HG03280 (cell line): ENCODE data around the gene HABP2.

Experiments
- ATAC-seq: cut with Tn5 transposase; IDR thresholded peaks from one replicate; pipeline ENCODE4 v1.9.1; 2021; ENCODE audit warnings: mild to moderate bottlenecking, moderate library complexity; ENCODE audit not compliant: unreplicated experiment

HABP2 gene

DNA sequence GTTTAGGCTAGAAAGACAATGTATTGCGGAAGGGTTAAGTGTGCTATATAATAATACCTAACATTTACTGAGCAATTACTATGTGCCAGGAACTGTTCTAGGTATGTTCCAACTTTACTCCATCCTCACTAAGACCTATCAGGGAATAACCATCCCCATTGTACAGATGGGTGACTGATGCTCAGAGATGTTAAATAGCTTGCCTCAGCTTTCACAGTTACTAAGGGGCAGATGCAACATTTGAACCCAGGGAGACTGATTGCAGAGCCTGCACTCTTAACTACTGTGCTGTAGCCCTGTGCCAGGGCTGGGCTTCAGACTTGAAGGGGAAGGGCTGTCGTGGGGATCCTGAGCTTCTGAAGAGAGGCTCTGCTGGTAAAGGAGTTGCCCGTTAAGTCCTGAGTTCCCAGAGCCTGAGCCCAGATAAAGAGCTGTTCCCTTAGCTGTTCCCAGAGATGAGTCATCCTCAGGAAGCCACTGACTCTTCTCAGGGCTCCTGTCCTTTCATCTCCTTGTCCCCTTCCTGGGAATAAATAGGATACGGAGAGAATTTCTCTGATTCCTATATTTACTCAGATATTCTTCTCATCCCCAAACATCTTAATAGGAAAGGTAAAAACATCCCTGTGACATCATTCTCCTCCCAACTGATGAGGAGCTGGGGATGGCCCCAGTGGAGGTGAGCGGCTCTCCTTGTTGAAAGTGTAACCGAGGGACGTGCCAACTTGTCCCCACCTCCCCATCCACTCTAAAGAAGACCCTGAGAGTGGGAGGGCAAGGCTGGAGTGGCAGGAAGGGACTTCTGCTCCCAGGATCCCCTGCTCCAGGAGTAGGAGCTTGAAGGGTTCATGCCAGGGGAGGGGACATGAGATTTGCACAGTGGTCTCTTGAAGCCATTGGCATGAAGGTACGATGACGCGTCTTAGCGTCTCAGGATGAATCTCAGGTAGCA lies 28.0 kb upstream of the HABP2 start:
- no peak for ATAC-seq

DNA sequence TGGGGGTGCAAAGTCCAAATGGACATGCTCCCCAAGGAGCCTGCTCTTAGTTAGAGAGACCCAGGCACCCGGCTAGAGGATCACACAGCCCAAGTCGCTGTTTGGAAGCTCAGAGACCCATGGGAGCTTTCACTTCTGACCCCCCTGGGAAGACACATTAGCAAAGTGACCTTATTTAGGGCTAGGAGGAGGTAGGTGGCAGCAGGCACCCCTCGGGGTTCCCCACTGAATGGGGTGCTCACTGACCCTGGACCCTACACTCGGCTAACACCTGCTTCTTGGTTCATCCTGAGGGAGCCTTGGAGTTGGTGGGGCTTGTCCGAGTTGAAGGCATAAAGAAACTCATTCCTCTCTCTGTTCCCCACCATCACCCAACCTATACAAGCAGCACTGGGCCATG lies 27.1 kb upstream of the HABP2 start:
- ATAC-seq: no peak

DNA sequence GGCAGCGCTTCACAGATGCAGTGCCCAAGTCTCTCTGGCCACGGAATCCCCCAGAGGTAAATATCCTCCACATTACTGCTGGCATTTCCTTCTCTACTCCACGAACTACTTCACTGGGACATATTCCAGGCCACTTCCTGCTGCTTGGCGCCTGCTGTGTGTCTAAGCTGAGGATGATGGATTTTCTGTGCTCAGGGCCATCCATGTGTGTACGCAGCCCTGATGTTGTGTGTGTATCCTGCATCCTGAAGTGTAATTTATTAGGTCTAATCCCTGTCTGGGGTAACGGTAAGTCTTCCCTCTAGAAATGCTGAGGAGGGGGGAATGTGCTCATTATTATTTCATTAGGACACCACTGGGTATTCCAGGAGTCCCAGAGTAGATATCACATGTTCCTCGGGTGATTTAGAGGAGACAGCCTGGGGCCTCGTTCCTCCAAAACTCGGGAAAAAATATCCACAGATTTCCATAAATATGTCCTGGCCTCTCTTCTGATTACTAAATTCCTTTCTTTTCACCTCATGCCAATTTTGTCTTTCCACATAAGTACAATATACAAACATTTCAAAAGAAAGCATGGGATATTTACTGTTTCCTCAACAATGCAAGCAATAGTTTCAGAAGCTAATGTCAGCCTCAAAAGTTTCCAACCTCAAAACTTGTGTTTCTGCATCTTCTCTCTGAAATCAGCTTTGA lies 25.5 kb upstream of the HABP2 start:
- no peak for ATAC-seq

DNA sequence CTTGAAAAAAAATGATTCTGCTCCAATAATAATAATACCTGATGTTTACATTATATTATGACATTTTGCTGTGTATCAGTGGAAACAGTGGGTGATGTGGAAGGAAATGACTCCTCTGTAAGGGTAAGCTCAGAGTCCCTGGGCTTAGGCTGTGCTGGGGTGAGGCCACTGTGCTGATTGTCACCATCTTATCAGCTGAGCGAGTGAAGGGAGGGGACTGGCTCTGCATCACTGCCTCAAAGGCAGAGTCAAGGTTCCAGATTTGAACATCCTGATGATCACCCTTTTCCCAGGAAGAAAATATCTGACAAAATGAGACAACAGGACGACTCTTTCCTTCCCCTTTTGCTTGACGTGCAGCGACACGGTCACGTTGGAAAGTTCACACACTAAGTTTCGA lies 24.0 kb upstream of the HABP2 start:
- ATAC-seq: no peak

DNA sequence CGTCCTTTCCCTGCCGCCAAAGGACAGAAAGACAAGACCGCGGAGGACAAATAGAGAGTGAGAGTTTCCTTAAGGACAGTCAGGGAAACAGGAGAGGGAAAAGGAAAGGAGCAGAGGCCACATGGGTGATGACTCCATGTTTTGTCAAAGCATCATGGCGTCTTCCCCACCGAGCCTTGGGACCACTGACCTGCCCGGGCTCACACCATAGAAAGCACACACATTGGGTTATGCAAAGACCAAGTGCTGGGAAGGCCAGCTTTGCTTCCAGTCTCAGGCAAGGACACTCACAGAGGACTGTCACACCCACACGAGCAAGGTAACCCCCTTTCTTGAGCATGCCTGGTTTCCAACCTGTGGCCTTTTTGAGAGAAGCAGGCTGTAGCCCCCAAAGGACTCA lies 23.3 kb upstream of the HABP2 start:
- no peak for ATAC-seq

DNA sequence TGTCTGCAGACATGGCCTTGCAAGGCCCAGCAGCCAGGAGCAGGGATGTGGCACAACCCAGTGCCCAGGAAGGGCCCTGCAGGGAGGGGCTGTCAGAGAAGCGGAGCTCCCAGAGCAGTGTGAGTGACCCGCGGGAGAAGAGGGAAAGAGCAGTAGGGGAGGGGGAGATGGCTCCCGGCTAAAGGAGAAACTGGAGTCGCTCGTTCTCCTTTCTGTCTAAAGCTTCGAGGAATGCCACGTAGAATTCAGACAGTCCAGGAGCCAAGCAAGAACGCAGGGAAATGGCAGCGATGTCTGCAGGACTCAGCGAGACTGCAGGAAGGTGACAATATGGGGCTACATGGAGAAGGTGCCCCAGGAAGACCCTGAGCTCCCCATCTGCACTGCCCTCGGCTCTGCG lies 22.4 kb upstream of the HABP2 start:
- no peak for ATAC-seq

DNA sequence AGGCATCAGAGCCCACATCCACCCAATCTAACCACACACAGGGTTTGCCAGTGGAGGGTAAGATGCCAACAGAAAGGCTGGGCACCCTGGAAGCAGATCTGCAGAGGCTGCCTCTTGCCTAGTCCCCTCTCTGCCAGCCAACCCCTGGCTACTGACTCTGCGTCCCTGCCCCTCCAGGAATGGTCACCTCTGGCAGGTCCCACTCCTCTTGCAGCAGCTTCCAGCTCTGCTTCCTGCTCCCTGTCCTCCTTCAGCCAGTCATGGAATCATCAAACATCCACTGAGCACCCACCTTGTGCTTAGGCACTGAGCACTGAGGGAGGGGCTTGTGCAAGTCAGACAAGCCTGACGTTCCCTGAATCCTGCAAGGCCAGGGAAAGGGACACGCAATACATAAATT lies 20.1 kb upstream of the HABP2 start:
- ATAC-seq: no peak

DNA sequence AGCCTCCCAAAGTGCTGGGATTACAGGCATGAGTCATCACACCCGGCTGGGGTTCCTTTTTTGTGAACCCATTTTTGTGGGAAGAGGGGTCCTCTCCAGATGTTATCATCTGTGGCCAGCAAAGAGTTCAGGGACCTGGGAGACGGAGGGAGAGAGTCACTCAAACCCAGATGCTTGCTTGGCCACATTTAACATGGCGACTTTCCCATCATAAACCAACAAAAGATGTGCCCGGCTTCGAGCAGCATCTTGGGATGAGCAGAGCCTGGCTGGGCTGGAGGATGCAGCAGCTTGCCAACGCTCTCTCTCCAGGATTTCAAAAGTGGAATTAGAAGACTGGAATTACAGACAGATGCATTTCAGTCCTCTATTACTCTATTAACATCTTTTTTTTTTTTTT lies 19.1 kb upstream of the HABP2 start:
- no peak for ATAC-seq

DNA sequence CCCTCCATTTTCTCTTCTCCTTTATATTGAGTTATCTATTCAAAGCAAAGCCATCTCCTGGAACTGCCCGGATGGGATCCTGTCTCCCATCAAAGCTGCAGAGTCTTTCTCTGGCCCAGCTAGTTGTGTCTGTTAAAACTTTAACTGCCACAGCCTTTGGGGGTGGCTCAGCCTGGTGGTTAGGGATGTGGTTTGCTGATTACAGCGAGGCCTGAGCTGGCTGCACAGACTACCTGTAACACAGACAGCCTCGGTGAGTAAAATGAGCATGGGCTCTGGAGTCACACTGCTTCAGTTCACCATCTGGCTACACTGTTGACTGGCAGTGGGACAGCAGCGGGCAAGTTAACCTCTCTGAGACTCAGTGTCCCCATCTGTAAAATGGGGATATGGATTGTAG lies 18.4 kb upstream of the HABP2 start:
- ATAC-seq: no peak

DNA sequence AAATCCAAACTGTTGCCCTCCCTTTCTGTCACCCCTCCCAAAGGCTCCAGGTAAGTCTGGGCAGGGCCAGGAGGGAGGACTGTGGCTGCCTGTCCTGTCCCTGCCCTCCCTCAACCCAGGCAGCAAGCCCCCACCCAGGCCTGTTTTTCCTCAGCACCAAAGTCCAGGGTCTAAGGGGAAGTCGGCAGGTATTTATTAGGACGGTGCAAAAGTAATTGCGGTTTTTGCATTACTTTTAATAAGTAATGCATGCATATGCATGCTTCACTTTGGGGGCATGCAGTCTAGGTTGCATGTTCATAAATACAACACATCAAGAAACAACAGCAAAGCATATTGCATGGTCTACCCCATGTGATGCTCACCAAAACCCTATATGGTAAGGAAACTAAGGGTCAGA lies 15.2 kb upstream of the HABP2 start:
- no peak for ATAC-seq

DNA sequence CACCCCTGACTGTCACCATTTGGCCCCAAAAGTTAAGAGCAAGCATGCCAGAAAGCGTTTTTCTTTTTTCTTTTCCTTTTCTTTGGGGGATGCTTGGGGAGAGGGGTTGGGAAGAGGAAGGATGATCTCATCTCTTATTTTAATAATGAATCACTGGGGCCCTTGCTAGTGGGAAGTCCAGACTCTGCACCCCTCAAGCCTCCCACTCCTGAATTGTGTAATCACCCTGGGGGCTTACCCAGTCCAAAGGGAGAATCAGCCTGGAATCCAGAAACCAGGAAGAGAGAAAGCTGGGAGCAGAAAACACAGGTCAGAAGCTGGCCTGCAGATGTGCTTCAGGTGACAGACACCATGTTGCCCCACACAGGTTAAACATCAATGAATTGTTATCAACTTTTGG lies 14.7 kb upstream of the HABP2 start:
- ATAC-seq: no peak

DNA sequence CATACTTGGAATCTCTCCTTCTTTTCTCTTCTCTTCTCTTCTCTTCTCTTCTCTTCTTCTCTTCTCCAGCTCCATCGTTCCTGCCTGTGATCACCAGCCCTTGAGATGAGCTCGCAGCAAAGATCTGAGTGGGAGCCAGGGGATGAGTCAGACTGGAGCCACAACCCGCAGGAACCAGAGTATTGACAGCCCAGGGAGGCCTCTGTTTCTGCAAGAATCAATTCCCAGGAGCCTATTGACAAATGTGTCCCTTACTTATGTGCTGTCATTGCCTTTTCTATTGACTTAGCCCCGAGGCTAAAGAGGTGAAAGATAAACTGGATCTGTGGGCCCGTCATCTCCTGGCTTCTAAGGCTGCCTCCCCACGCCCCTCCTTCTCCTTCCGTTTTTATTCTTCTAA lies 13.1 kb upstream of the HABP2 start:
- ATAC-seq: no peak

DNA sequence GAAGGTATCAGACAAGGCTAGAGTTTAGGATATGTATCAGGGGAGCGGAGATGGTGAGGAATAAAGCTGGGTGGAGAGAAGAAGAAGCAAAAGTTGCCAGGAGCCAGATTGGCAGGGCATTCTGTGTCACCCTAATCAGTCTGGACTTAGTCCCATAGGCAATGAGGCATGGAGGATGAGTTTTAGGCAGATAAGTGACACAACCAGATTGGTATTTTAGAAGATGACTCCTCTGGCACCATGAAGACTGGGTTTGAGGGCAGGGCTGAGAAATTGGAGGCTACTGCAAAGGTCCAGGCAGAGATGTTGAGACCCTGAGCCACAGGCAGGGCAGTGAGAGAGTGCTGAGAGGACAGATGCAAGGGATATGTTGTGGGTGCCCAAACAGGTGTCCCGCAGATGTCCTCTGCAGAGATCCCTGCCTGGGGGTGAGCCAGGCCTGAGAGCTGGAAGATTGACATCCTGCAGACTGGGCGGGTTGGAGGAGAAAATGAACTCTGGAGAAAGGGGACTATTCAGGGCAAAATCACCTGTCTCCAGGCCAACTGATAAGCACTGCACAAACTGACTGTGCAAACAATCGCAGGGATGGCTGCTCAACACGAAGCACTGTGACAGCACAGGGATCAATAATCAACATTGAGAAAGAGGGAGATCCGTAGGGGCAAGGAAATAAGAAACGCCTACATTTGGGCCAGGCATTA lies 11.9 kb upstream of the HABP2 start:
- ATAC-seq: no peak

DNA sequence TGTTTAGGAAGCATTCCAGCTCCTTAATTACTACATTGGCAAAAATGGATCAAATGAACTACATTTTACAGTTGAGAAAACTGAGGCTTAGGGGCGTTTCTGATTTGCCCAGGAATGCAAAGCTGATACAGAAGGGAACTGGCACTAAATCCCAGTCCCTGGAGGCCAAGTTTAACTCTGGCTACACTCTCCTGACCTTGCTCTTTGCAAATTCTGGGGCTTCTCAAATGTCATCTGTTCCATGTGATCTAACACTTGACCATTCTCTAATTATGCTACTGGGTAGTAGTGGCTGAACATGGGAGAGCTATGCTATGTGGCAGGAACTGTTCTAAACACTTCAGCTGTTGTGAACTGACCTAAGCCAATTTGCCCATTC lies 11.3 kb upstream of the HABP2 start:
- ATAC-seq: no peak

DNA sequence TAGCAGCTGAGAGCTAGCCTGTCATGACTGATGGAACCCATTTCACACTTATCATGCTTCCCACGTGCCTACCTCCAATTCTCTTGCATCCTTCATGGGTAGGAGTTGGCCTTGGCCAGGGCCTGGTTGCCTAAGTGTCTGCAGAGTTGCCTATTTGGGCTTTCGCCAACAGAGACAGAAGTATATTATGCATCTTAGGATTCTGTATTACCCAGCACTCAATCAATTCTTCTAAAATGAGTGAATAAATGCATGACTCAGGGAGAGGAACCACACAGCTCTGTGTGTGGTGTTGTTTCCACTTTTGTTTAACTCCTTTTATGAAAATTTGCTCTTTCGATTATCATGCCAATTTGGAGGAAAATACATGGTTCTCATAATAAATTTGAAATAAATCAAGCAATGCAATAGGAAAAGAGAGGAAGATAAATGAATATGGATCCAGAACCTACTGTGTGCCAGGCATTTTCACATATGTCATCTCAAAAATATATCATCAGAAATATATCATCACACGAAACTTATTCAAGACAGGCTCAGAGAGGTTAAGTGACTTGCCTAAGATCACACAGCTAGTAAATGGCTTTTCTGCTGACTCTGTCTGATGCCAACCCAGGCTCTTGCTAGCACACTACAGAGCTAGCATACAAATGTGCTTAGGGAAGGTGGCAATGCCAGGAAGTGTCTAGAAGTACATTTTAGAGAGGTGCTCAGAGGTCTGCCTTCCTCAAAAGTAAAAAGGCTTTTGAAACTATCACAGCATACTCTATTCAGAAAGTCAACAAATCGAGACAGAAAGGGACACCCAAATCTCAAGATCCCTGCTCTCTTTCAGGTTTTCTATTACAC lies 9.5 kb upstream of the HABP2 start:
- no peak for ATAC-seq

DNA sequence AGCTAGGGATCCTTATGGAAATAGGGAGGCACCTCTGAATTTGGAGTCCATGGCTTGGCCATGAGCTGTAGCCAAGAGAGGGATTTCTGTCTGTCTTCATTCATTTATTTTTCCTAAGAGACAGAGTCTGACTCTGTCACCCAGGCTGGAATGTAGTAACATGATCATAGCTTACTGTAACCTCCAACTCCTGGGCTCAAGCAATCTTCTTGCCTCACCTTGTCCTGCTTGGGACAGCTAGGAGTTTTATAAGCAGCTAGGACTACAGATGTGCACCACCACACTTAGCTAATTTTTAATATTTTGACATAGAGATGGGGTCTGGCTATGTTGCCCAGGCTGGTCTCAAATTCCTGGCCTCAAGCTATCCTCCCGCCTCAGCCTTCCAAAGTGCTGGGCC lies 8.5 kb upstream of the HABP2 start:
- ATAC-seq: no peak

DNA sequence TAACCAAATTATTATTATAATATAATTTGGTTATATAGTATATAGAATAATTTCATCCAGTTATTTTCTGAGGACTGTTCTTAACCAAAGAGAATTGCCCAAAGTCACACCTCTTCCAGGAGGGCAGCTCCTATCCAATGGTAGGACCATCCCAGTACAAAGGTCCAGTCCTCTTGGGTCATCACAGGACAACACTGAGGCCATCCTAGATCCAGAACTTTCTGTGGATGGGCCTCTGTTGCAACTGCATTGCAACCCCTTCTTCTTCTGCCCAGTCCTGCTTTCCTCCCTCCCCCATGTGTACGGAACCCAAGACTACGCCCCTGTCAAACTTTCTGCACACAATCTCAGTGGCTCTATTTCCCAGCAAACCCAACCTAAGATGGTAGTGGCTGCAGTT lies 5.4 kb upstream of the HABP2 start:
- ATAC-seq: no peak

DNA sequence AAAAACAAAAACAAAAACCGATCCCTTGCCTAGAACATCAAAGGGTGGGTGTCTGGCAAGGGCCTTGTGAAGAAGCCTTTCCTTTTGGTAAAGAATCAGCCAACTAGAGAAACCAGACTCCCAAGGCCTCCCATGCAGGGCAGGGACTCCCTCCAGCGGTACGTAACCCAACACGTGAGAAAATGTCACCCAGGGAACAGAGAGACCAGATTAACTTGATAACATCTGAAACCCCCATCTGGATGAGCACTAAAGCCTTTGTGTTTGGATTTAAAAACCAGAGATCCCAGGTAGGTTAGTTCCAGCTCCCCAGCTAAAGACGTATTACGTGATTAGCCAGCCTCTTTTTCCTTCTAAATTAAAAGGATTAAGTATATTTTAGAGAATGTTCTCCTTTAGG lies 3.0 kb upstream of the HABP2 start:
- no peak for ATAC-seq

DNA sequence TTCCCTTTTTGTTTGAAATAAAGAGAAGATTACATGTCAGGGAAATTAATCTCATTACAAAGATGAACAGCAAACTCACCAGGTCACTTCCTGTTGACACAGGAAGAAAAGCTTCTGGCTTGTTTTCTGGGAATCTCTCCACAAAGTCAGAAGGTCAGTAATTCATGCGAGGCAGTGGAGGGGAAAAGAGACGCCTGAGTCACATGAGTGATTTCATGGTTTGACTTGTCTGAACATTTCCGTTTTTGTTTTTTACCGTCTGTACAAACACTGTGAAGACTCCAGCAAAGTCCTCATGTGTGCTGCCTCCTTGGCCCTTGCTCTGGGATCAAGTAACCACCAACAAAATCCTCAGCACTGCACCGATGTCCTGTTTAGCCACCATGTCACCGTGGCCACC lies 2.5 kb upstream of the HABP2 start:
- no peak for ATAC-seq

DNA sequence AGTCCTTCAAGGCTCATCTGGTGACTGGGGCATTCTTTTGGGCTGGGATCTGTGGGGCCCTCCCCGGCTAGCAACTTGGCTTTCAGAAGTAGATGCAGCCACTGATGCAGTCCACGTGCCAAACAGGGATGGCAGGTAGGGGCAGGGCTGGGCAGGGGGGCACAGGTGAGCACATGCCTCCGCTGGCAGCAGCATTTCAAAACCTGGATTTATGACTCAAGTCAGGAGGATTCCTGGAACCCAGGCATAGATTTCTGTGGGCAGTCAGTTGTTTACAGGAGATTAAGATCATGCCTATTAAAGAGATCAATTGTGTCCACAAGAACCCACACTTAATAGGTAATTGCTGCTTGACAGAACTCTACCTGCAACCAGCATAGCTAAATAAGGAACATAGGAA lies 839 bp upstream of the HABP2 start:
- ATAC-seq: no peak

DNA sequence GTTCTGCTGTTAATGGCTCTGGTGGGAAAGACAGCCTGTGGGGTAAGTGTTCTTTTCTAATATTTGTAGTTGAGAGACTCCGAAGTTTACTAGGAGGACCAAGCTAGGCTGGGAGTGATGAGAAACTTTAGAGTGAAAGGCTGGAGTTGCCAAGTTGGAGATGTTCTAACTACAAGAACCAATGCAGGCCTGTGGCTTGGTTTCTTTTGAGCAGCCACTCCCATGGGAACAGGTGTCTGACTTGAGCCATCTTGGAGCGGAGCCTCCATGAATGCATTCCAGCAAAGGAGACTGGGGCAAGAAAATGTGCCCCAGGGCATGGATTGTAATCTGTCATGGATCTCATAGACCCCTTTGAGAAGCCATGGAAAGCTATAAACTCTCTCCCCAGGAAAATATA lies 296 bp downstream of the HABP2 start:
- ATAC-seq: no peak
